HL-60 (cell line): ENCODE results near the gene SPDYE1.
"Not testable (repeated sequence)": the region's sequence is repeated elsewhere in the genome, so short reads cannot be mapped to it uniquely, and the experiment has no call there.

Source experiments
- CTCF ChIP-seq: IDR thresholded peaks from one replicate; pipeline ENCODE4 v1.5.1; 2011; ENCODE audit warnings: low read length, control low read depth, inconsistent platforms; ENCODE audit not compliant: insufficient read depth
- GABPA ChIP-seq: IDR thresholded peaks from 2 replicates; pipeline ENCODE4 v1.6.1; 2012; ENCODE audit warnings: low read depth
- POLR2AphosphoS5 ChIP-seq: IDR thresholded peaks from 2 replicates; pipeline ENCODE4 v1.6.1; 2012; ENCODE audit warnings: low read depth
- REST ChIP-seq: IDR thresholded peaks from 2 replicates; pipeline ENCODE4 v1.6.1; 2012; ENCODE audit warnings: low read depth; ENCODE audit not compliant: insufficient replicate concordance

DNA sequence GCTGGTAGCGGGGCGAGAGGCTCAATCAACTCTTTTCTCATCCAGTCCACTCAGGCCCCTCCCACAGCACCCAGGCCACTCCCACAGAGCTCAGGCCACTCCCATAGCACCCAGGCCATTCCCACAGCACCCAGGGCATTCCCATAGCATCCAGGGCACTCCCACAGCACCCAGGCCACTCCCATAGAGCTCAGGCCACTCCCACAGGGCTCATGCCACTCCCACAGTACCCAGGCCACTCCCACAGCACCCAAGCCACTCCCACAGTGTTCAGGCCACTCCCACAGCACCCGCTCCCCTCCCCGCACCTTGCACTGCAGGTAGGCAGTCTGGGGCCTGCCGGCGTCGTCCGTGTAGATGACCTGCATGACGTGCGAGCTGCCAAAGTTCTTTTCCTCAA is 38.7 kb downstream of the SPDYE1 start:
- not testable (repeated sequence) for TF ChIP-seq CTCF, REST, POLR2AphosphoS5, GABPA
